Ovary (tissue), 3 donors: ENCODE results near the gene UST.

Experiments
- CTCF ChIP-seq, 3 donors: fragments of 450-650 bp in 2 of 3; fragments of 200-600 bp in 1 of 3; IDR thresholded peaks; one replicate each; pipeline versions ENCODE4 v1.5.1 to v1.8.0; 2016 to 2022; ENCODE audit warnings: antibody characterized with exemption in 3 of 3, mild to moderate bottlenecking in 1 of 3
- POLR2A ChIP-seq: fragments of 450-650 bp; IDR thresholded peaks from one replicate; pipeline ENCODE4 v1.6.1; 2017; ENCODE audit warnings: antibody characterized with exemption, mild to moderate bottlenecking, moderate library complexity
- donor health status: DM: no; HTN: no; CAD: no.

- no peak for TF ChIP-seq POLR2A
- TF ChIP-seq CTCF (IDR thresholded peaks at IDR 0.05) = no peak
Observed at GRCh38 chr6:148751793-148752170, 5.0 kb downstream of the UST start.
